ENCODE results near the gene HECTD1.
"Not testable (repeated sequence)": the region's sequence is repeated elsewhere in the genome, so short reads cannot be mapped to it uniquely, and the experiment has no call there.

HECTD1 gene

GRCh38 chr14:31139301-31139847 is 68.2 kb downstream of the HECTD1 start:
- no peak for DNase-seq

- DNase-seq: no peak
Observed at GRCh38 chr14:31138301-31138700, 69.3 kb downstream of the HECTD1 start.

GRCh38 chr14:31137214-31137889 is 70.2 kb downstream of the HECTD1 start:
- no peak for DNase-seq

- no peak for DNase-seq
Observed at GRCh38 chr14:31133133-31133532, 74.5 kb downstream of the HECTD1 start.

GRCh38 chr14:31128601-31129526 is 78.7 kb downstream of the HECTD1 start:
- no peak for DNase-seq

- DNase-seq: peak; percentile 15
Observed at GRCh38 chr14:31127690-31128089, 79.9 kb downstream of the HECTD1 start.

- DNase-seq: no peak
Observed at GRCh38 chr14:31126680-31127079, 80.9 kb downstream of the HECTD1 start.

- DNase-seq: no peak
Observed at GRCh38 chr14:31125231-31125630, 82.4 kb downstream of the HECTD1 start.

- DNase-seq: no peak
Observed at GRCh38 chr14:31124197-31124596, 83.4 kb downstream of the HECTD1 start.

GRCh38 chr14:31122921-31123320 is 84.7 kb downstream of the HECTD1 start:
- DNase-seq: no peak

- DNase-seq: no peak
Observed at GRCh38 chr14:31122098-31122611, 85.4 kb downstream of the HECTD1 start.

GRCh38 chr14:31118892-31119291 is 88.7 kb downstream of the HECTD1 start:
- DNase-seq: no peak

- DNase-seq: no peak
Observed at GRCh38 chr14:31113794-31114193, 93.8 kb downstream of the HECTD1 start.

- DNase-seq: no peak
Observed at GRCh38 chr14:31110872-31111271, 96.7 kb downstream of the HECTD1 start.

- no peak for DNase-seq
Observed at GRCh38 chr14:31109257-31109656, 98.3 kb downstream of the HECTD1 start.

- DNase-seq: no peak
Observed at GRCh38 chr14:31106768-31107167, 100.8 kb downstream of the HECTD1 start.

- no peak for DNase-seq
Observed at GRCh38 chr14:31097081-31097480, 110.5 kb downstream of the HECTD1 start.

GRCh38 chr14:31096255-31096654 is 111.3 kb downstream of the HECTD1 start:
- DNase-seq: no peak

GRCh38 chr14:31095817-31096216 is 111.8 kb downstream of the HECTD1 start:
- DNase-seq: not testable (repeated sequence)

GRCh38 chr14:31093884-31094839 is 113.4 kb downstream of the HECTD1 start:
- peak; percentile 3 for DNase-seq

- DNase-seq: no peak
Observed at GRCh38 chr14:31092160-31092708, 115.4 kb downstream of the HECTD1 start.
